HG02623 (cell line): Measurements from ENCODE around the gene PI16.
"Not testable (repeated sequence)": the region's sequence is repeated elsewhere in the genome, so short reads cannot be mapped to it uniquely, and the experiment has no call there.

Experiments
- ATAC-seq: cut with Tn5 transposase; IDR thresholded peaks from one replicate; pipeline ENCODE4 v1.9.1; 2021; ENCODE audit warnings: moderate library complexity; ENCODE audit not compliant: unreplicated experiment

The PI16 gene

DNA sequence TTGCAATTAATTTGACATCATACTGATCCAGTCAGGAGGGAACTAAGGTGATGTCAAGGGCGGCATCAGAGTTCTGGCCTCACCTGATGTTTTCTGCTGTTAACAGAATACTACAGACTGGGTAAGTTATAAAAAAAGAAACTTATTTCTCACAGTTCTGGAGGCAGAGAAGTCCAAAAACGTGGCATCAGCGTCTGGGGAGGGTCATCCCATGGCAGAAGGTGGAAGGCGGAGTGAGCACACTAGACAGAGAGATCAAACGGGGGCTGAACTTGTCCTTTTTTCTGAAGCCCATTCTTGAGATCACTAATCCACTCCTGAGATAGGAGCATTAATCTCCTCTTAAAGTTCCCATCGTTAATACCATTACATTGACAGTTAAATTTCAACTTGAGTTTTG is 34.7 kb downstream of the PI16 start:
- no peak for ATAC-seq

DNA sequence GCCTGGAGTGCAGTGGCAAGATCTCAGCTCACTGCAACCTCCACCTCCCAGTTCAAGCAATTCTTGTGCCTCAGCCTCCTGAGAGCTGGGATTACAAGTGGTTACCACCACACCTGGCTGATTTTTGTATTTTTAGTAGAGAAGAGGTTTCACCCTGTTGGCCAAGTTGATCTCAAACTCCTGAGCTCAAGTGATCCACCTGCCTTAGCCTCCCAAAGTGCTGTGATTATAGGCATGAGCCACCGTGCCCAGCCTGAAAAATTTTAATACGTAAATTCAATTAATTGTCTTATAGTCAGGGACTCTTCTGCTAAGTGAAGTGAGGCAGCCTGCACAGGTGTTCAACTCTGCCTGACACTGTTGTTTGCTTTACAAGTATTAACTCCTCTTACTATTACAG is 35.9 kb downstream of the PI16 start:
- not testable (repeated sequence) for ATAC-seq

DNA sequence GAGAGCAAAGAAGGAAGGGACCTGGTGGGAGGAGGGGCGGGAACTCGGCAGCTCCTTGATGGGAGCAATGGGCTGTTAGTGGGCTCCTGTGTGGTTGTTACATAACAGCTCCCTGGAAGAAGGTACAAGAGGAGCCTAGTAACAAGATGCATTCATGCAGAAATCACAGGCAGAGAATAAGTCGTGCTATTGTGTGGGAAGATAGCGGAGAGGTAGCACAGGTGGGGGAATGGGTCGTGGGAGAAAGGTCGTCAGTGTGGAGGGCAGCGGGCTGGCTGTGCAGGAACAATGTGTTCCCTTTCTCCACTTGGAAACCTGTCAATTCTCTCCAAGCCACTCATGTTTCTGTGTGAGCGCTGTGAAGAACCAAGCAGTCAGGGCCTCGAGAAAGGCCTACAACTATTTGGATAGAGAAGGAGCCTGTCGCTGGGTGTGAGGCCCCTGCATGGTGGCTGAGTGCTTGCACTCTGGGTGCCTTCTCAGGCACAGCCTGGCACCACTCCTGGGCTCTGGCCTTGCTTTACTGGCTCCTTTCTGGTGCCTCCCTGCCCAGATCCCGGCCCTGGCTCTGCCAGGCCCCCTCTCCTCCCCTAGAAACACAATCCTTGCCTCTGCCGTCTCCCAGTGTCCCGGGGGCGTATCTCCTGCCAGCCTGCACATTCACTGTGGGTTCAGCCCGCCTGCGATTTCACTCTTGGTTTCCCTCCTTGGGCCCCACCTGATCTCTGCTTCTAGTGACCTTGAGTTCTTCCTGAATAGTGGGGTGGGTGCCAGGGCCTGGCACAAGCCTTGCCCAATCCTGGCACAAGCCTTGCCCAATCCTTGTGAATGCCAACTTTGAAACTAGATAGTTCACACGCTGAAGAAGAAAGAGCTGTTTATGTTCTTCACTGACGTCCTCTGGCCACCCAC is 43.5 kb downstream of the PI16 start:
- no peak for ATAC-seq

DNA sequence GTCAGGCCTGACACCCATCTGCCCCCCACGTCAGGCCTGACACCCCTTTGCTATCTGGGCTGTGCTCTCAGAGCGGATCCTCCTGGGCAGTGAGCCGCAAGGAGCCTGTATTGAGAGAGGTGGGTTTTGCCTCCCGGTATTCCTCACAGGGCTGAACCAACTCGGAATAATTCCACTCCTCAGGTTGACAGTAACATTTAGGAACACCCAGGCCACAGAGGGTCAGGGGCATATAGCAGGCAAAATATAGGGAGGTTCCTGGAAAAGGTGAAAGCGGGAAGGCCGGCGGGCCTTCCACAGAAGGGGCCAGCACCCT is 44.1 kb downstream of the PI16 start:
- ATAC-seq = no peak

DNA sequence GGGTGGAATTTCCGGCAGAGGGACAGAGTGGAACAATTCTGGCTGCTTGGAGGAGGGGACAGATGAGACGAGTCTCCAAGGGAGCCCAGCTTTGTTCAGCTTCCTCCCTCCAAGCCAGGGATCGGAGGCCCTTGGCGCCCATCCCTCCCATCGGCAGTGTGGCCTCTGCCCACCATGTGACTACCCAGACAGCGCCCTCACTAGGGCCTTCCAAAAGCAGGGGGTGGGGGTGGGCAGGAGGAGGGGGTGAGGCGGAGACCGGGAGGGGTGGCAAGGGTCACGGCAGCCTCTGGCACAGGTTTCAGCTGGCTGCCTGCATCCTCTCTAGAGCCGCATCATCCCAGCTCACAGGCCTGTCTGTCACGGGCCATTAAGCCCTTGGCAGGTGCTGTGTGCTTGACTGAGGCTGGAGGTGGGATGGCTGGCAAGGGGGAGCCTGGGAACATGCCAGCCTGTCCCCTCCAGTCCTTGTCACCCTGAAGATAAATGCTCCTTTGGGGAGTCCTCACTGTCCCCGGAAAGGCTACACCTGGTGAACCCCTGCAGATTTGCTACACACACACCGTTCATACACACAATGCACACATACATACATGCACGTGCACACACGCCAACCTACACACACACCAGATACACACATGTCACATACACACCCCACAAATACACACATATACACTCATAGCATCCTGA is 44.7 kb downstream of the PI16 start:
- ATAC-seq = no peak

DNA sequence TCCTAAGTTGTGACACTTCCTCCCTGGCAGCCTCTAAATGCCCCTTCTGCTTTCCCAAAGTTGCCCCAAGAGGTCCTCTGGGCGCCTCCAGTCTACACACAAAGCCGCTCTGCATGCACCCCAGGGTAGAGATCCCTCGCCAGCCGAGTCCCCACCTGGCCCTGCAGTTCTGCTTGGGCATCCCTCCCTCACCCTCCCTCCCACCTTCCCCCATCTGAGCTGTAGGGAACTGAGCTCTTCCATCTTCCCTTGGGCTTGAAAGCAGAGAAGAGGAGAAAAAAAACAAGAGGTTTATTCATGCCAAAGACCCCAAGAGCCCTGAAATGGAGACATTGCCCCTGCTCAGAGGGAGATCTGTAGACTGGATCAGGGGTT is 45.2 kb downstream of the PI16 start:
- ATAC-seq = no peak

DNA sequence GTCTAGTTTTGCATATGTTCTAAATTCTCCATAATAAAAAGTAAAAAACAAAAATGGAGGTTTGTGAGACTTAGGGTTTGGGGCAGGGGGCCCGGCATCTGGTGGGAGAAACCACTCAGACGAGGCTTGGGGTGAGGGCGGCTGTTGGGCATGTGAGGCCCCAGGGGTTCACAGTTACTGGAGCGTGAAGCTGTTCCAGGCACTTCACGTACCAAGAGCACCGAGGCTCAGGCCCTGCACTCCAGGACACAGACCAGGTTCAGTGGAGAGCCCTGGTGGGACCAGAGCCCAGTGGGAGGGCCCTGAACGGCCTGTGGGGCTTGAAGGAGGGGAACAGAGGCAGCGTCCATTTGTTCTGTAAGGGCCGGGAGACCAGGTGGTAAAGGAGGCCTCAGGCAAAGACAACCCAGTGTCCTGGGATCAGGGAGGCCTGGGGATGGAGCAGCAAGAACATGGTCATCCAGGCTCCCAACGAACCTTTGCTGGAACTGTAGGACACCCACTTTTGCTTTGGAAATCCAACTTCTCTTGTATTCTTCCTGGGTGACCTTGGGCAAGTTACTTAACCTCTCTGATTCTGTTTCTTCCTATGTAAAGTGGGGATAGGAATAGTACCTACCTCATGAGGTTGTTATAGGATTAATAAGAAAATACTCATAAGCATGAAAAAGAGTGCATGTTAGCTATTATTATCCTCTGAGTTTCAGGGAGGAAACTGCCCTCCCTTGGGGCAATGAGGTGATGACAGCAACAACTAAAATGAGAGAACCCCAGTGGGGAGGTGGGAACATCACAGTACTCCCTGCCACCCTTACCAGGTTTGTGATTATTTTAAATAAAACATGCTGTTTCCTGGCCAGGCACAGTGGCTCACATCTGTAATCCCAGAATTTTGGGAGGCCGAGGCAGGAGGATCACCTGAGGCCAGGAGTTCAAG is 49.8 kb downstream of the PI16 start:
- ATAC-seq = no peak

DNA sequence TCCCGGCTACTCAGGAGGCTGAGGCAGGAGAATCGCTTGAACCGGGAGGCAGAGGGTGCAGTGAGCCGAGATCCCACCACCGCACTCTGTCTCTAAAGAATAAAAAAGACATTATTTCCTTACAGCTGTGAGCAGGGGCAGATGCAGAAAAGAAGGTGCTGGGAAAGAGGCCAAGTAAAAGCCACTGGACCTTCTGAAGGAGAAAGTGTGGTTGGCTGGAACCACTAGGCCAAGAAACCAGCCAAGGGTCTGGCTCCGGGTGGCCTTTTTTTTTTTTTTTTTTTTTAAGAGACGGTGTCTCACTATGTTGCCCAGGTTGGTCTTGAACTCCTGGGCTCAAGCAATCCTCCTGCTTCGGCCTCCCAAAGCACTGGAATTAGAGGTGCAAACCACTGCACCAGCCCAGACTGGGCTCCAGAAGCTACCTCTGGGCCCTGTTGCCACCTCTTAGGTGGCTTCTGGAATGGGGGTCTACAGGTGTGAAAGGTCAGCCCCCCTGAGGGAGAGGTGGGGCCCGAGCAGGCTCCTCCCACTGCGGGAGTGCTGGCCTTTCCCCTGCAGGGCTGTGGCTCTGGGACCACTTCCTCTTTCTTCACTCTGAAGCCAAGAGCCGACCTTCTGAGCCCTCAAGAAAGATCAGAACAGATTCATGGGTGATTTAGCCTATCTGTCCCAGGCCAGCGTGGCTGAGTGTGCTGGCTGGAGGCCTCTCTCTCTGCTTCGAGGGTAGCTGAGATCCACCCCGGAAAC is 50.7 kb downstream of the PI16 start, which contains the start of gene FGD2:
FGD2 (plus strand) TSS at position 595 of the 750 bp plus-strand sequence. CDS start 163 bp downstream, outside the sequence.
- ATAC-seq = peak; percentile 54

DNA sequence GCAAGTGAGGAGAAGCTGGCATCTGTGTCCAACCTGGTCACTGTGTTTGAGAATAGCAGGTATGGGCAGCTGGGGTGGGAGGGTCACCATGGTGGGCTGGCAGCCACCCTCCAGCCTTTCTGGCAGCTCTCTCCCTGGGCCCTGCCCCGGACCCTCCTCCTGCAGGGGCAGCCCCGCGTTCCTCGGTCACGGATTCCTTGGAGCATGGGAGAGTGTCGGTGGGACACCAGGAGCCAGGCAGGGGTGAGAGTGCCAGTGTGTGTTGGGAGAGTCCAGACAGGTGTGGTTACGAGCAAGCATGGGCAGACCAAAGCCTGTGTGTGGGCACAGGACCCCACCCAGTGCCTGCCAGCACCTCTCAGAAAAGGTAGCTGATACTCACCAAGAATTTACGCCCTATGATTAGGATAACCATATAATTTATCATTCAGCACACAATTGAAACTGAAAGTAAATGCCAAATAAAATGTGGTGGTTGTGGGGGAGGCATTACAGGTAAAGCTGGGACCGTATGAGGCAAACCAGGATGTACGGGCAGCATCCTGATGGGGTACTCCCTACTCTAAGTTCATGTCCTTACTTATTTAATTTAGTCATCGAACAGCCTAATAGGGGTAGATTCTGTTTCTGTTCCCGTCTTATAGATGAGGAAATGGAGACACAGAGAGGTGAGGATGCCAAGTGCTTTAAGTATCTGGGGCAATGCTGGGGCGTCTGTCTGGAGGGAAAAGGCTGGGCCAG is 51.5 kb downstream of the PI16 start:
- no peak for ATAC-seq

DNA sequence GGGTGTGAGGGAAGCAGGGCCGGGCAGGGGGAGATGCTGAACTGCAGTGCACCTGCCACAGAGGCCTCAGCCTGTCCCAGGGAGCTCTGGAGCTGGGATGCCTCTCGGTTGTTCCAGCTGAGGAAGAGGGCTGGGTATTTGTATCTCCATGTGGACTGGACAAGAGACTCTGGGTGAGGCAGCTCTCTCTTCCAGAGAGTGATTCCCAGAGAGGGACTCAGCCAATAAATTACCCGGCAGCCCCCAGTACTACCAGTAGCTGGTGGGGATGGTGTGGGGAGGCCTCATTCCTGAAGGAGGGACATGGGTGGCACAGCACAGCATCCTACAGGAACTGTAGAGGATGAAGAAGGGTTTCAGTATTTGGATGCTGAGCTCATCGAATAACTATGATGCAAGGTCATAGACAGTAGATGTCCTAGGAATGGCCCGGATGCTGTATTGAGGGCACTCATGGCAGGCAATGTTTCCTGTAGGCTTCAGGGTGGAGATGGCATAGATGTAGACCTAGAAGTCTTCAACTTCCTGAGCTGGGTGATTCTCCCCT is 52.3 kb downstream of the PI16 start:
- ATAC-seq = no peak

DNA sequence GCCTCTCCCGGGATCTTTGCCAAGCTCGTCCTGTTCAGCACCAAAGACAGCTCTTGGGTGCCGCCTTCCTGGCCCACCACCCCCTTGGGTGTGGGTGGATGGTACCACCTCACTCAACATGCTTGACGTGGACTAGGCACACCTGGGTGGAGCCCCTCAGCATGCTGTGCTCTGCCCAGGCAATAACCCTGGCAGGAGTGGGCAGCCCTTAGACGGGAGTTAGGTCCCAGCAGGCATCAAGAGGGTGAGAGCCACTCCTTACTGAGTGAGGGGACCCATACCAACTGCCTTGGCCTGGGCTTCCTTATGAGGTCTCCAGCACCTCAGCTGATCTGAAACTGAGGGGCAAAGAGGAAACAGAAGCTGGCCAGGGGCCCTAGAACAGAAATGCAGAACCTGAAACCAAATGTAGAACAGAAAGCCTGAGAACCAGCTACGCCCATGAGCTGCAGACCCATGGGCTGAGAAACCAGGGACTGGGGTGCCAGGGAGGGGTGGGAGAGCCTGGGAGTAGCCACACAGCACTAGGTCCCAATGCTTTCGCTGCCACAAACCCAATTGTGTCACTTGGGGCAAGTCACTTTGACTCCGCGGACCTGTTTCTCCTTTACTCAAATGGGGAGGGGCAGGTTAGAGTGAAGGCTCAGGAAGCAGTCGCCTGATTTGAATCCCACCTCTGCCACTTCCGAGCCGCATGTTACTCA is 53.0 kb downstream of the PI16 start:
- ATAC-seq = no peak

DNA sequence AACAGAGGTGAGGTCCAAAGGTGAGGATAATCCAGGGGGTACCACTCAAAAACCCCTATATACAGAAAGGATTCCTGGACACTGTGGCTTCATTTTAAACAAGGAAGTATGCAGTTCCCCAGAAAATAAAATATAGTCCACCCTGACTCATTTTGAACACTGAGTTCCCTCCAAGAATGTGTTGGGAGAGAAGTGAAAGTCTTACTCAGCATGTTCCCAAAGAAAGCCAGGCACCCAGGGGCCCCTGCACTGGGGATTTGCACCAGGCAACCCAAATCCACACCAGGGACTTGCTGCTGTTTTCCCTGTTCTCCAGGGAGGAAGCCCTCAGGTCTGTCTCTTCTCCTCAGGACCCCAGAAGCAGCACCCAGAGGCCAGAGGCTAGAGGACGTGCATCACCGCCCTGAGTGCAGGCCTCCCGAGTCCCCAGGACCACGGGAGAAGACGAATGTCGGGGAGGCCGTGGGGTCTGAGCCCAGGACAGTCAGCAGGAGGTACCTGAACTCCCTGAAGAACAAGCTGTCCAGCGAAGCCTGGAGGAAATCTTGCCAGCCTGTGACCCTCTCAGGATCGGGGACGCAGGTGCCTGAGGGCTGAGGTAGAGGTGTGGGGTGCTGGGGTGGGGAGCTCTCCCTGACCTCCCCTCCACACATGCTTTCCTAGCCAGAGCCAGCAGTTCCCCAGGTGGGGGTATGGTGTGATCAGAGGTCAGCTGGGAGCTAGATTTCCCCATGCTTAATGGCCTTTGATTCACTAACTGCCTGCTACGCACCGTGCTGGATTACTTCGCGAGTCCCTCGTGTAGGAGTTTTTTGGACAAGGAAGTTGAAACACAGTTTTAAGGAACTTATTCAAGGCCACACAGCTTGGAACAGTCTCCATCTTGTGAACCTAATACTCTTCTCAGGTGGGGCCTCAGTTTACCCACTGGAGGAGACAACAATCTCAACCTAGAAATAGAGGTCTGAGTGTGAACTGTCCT is 54.2 kb downstream of the PI16 start:
- no peak for ATAC-seq

DNA sequence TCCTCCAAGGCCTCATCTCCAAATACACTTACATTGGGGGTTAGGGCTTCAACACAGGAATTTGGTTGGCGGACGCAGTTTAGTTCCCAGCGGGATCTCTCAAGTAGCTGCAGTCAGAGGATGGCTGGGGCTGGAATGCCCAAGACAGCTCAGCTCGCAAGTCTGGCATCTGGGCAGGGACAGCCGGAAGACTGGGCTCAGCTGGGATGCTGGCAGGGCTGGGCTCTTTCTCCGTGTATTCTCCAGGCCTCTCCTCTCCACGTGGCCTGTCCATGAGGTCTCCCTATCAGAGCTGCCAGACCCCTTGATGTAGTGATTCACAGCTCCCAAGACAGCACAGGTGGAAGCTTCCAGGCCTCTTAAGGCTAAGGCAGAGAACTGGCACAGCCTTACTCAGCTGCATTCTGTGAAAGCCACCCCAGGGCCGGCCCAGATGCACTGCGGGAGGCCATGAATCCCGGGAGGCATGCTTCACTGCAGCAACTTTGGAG is 55.9 kb downstream of the PI16 start:
- ATAC-seq = no peak

DNA sequence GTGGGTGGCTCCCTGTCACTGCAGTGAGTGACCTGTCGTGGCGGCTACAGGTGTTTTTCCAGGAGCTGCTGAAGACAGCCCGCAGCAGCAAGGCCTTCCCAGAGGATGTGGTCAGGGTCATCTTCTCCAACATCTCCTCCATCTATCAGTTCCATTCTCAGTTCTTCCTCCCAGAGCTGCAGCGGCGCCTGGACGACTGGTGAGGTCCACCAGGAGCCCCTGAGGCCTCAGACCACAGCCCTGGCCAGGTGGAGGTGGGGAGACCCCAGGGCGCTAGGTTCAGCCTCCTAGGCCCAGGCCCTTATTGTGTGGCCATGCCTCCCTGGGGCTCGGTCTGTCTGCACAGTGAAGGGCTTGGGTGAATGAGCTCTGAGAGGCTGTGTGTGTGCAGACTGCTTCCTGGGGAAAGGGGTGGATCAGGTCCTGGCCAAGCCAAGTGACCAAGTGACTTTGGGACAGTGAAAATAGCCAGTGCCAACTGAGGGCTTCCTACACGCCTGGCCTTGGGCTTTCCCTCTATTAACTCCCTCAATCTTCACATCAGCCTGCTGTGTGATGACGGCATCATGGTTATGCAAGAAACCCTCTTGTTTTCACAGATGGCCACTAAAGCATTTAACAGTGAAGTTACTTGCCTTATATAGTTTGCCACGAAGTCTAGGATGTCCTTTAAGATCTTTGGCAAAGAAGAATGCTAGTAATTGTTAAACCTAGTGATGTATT is 57.3 kb downstream of the PI16 start:
- no peak for ATAC-seq

DNA sequence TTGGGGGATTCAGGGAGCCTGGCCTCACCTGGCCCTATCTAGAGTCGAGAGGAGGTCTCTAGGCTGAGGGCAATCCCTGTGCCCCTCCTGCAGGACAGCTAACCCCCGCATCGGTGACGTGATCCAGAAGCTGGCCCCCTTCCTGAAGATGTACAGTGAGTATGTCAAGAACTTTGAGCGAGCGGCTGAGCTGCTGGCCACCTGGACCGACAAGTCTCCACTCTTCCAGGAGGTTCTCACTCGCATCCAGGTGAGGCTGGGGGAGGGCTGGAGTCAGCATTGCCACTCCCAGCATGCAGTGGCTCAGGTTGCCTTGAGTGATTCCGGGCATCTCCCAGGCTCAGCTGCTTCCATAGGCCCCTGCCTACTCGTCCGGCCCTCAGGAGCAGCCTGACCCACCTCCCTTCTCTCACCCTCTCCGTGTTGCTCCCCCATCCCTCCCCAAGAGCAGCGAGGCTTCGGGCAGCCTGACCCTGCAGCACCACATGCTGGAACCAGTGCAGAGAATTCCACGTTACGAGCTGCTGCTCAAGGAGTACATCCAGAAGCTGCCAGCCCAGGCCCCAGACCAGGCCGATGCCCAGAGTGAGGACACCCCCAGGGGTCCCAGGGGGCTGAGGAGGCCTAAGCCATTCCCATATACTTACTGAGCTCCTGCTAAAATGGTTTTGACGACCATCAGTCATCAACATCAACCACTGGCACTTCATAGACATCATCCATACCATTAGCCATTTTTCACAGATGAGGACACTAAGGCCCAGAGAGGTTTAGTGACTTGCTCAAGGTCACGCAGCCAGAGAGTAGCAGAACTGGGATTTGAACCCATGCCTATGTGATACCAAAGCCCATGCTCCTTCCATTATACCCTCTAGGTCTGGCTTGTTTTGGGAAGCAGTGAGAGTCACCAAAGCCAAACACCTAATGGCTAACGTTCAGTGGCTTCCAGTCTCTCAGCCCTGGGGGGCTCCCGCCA is 59.3 kb downstream of the PI16 start:
- no peak for ATAC-seq
